A549 (cell line): ENCODE results near the gene UHRF2. TPM values are rescaled to one million over a fixed set of nuclear protein-coding genes. Genes with fewer than 3 reads are reported as not detected.

Source experiments
- ATAC-seq, 2 experiments: fragments of 200-7000 bp in 1 of 2; fragments of >200 bp in 1 of 2; cut with Nextera tagmentation in 1 of 2; cut with Tn5 transposase in 1 of 2; 3 replicates each; pipeline versions ENCODE4 v1.8.0 to v1.9.1; 2018 to 2020; ENCODE audit warnings: mild to moderate bottlenecking in 1 of 2, moderate library complexity in 1 of 2
- CTCF ChIA-PET: fragments of 300-600 bp; sonication (Branson Sonifier 250); formaldehyde crosslinking; extraction: SDS; loops from one replicate; lab custom pipeline; 2021; ENCODE audit warnings: antibody characterized with exemption, inconsistent platforms; lab: Yijun Ruan, JAX
- POLR2A ChIA-PET: fragments of 350-600 bp; formaldehyde crosslinking; extraction: SDS; loops from one replicate; lab custom pipeline; 2021; ENCODE audit warnings: antibody characterized with exemption, inconsistent platforms; lab: Yijun Ruan, JAX
- DNase-seq, 2 experiments: peaks; one replicate each; pipeline versions ENCODE4 v3.0.0 to v3.0.0-alpha.2; 2011 to 2016; ENCODE audit warnings: low read depth in 1 of 2, low spot score in 1 of 2
- FAIRE-seq: peaks from 2 replicates; lab custom pipeline; 2011; peaks lifted over from hg19 to GRCh38; lab: Jason Lieb, UNC
- H3K27ac ChIP-seq, 2 experiments: fragments of >200 bp; sonication (Bioruptor Twin); formaldehyde crosslinking; 3 replicates each; pipeline ENCODE4 v1.5.1; 2016 to 2017
- H3K4me1 ChIP-seq: fragments of >200 bp; sonication (Bioruptor Twin); formaldehyde crosslinking; 3 replicates; pipeline ENCODE4 v1.6.1; 2016
- H3K4me2 ChIP-seq: fragments of >200 bp; sonication (Bioruptor Twin); formaldehyde crosslinking; 3 replicates; pipeline ENCODE4 v1.6.1; 2016
- H3K4me3 ChIP-seq: fragments of >200 bp; sonication (Bioruptor Twin); formaldehyde crosslinking; 3 replicates; pipeline ENCODE4 v1.5.1; 2016
- H3K9me3 ChIP-seq: fragments of >200 bp; sonication (Bioruptor Twin); formaldehyde crosslinking; 3 replicates; pipeline ENCODE4 v1.6.1; 2016
- ATOH8 ChIP-seq: fragments of 250-450 bp; sonication (Bioruptor Pico); IDR thresholded peaks from 2 replicates; pipeline ENCODE4 v1.5.0; 2020; ENCODE audit warnings: low read depth, mild to moderate bottlenecking, moderate library complexity
- BCL3 ChIP-seq: fragments of >200 bp; sonication (Bioruptor Twin); formaldehyde crosslinking; IDR thresholded peaks from 3 replicates; pipeline ENCODE4 v1.6.1; 2016
- BHLHE40 ChIP-seq: IDR thresholded peaks from 2 replicates; pipeline ENCODE4 v1.6.1; 2012; ENCODE audit warnings: low read depth, low read length, inconsistent platforms
- CBX2 ChIP-seq: fragments of 200-600 bp; sonication (generic); IDR thresholded peaks from 2 replicates; pipeline ENCODE4 v1.6.1; 2016; ENCODE audit warnings: low read depth, mild to moderate bottlenecking, borderline replicate concordance
- CBX8 ChIP-seq: fragments of 200-600 bp; sonication (generic); IDR thresholded peaks from 2 replicates; pipeline ENCODE4 v1.6.1; 2016
- CHD2 ChIP-seq: fragments of 150-350 bp; IDR thresholded peaks from 2 replicates; pipeline ENCODE4 v1.6.1; 2014; ENCODE audit warnings: low read length; ENCODE audit not compliant: partially characterized antibody
- EHF ChIP-seq: fragments of 250-450 bp; sonication (Bioruptor Pico); IDR thresholded peaks from 2 replicates; pipeline ENCODE4 v1.5.0; 2020; ENCODE audit warnings: mild to moderate bottlenecking
- EHMT2 ChIP-seq: fragments of 200-600 bp; sonication (generic); IDR thresholded peaks from 2 replicates; pipeline ENCODE4 v1.6.1; 2016; ENCODE audit warnings: antibody characterized with exemption, low read depth, mild to moderate bottlenecking, moderate library complexity
- ELK1 ChIP-seq: fragments of 150-350 bp; IDR thresholded peaks from 2 replicates; pipeline ENCODE4 v1.6.1; 2014; ENCODE audit warnings: low read depth, mild to moderate bottlenecking, low read length
- FOSL2 ChIP-seq, 2 experiments: fragments of 450-650 bp in 1 of 2; fragments of >200 bp in 1 of 2; sonication (Bioruptor Twin) in 1 of 2; formaldehyde crosslinking; IDR thresholded peaks; 2 replicates each; pipeline versions ENCODE4 v1.5.0 to v1.6.1; 2016 to 2020; ENCODE audit warnings: mild to moderate bottlenecking in 1 of 2, moderate library complexity in 1 of 2
- GATA3 ChIP-seq: IDR thresholded peaks from 2 replicates; pipeline ENCODE4 v1.6.1; 2012; ENCODE audit warnings: borderline replicate concordance
- HEYL ChIP-seq: fragments of 250-450 bp; sonication (Bioruptor Pico); IDR thresholded peaks from 2 replicates; pipeline ENCODE4 v1.8.0; 2021; ENCODE audit warnings: mild to moderate bottlenecking, moderate library complexity
- HOXB13 ChIP-seq: fragments of 250-450 bp; sonication (Bioruptor Pico); IDR thresholded peaks from 2 replicates; pipeline ENCODE4 v1.5.0; 2020; ENCODE audit warnings: low read depth, mild to moderate bottlenecking, moderate library complexity
- MAFK ChIP-seq: fragments of 450-650 bp; IDR thresholded peaks from 2 replicates; pipeline ENCODE4 v1.6.1; 2014; ENCODE audit not compliant: partially characterized antibody
- MAX ChIP-seq: IDR thresholded peaks from 2 replicates; pipeline ENCODE4 v1.6.1; 2012
- MYC ChIP-seq: IDR thresholded peaks from 2 replicates; pipeline ENCODE4 v1.6.1; 2012; ENCODE audit warnings: mild to moderate bottlenecking, inconsistent platforms, low read length, improper control_type of control experiment, borderline replicate concordance
- NPAS2 ChIP-seq: fragments of 250-450 bp; sonication (Bioruptor Pico); IDR thresholded peaks from 2 replicates; pipeline ENCODE4 v1.8.0; 2022; ENCODE audit warnings: mild to moderate bottlenecking, moderate library complexity, borderline replicate concordance
- PHF8 ChIP-seq: fragments of 200-600 bp; sonication (generic); IDR thresholded peaks from 2 replicates; pipeline ENCODE4 v1.6.1; 2016; ENCODE audit warnings: low read depth, mild to moderate bottlenecking, antibody characterized with exemption, moderate library complexity, borderline replicate concordance
- RAD21 ChIP-seq, 2 experiments: fragments of >200 bp in 1 of 2; sonication (Bioruptor Twin) in 1 of 2; formaldehyde crosslinking in 1 of 2; IDR thresholded peaks in 1 of 2; conservative IDR thresholded peaks in 1 of 2; 2 replicates in 1 of 2; 3 replicates in 1 of 2; pipeline ENCODE4 v1.6.1; 2012 to 2018; ENCODE audit warnings: inconsistent platforms in 1 of 2
- REST ChIP-seq: fragments of 200-600 bp; sonication (generic); IDR thresholded peaks from 2 replicates; pipeline ENCODE4 v1.6.1; 2016; ENCODE audit warnings: antibody characterized with exemption, mild to moderate bottlenecking, moderate library complexity
- RFX5 ChIP-seq: fragments of 450-650 bp; IDR thresholded peaks from 2 replicates; pipeline ENCODE4 v1.7.1; 2014; ENCODE audit warnings: antibody characterized with exemption, mild to moderate bottlenecking, moderate library complexity
- RNF2 ChIP-seq: fragments of 200-600 bp; sonication (generic); IDR thresholded peaks from 2 replicates; pipeline ENCODE4 v1.6.1; 2016; ENCODE audit warnings: low read depth, mild to moderate bottlenecking, antibody characterized with exemption, moderate library complexity, borderline replicate concordance
- USF2 ChIP-seq: fragments of 450-650 bp; IDR thresholded peaks from 2 replicates; pipeline ENCODE4 v1.6.1; 2014; ENCODE audit warnings: antibody characterized with exemption
- ZC3H11A ChIP-seq: fragments of 450-650 bp; IDR thresholded peaks from 2 replicates; pipeline ENCODE4 v1.6.1; 2014; ENCODE audit warnings: antibody characterized with exemption, mild to moderate bottlenecking
- ZFP36 ChIP-seq: fragments of 450-650 bp; IDR thresholded peaks from 2 replicates; pipeline ENCODE4 v1.6.1; 2014; ENCODE audit warnings: borderline replicate concordance; ENCODE audit not compliant: partially characterized antibody
- ZNF302 ChIP-seq: fragments of 250-450 bp; sonication (Bioruptor Pico); IDR thresholded peaks from 2 replicates; pipeline ENCODE4 v1.9.0; 2021; ENCODE audit warnings: inconsistent platforms, mild to moderate bottlenecking, moderate library complexity
- WGBS: methylation state at CpG from one replicate; pipeline ENCODE4 v1.1.6; 2017; ENCODE audit errors: missing lambda C conversion rate; 5-methylcytosine and 5-hydroxymethylcytosine counted together
- polyA plus RNA-seq, 4 experiments: library from polyadenylated mRNA; depleted of rRNA in 3 of 4; stranded (reverse); fragments of >200 nt; fragmentation: RNase III in 1 of 4; extraction: RNeasy Plus Mini Kit Qiagen cat#74134 plus additional on column Dnase treatment in 1 of 4; gene quantifications; 2 replicates in 3 of 4; 3 replicates in 1 of 4; pipeline ENCODE4 v1.2.3, GENCODE V29; 2011 to 2017

Gene UHRF2
- polyA plus RNA-seq, 2 of the 4 experiments (the other 2 are of a cell fraction), result 28.6 to 74.3 TPM

- H3K27ac ChIP-seq, result peak overlapping the region; percentile 91 to 96
- ATAC-seq (peak; percentile 55 to 69), FAIRE-seq (no peak), DNase-seq (peak in 1 of 2 experiments; percentile 27)
- H3K4me2 ChIP-seq, result peak overlapping the region; percentile 91
- POLR2A ChIA-PET, result interaction anchor here (0.5 to 2.3 kb wide), 13 partner anchors 9 to 1408 kb away, joined by 3 to 19 read pairs (median 4); partner anchors contain the start of gene KDM4C
- CTCF ChIA-PET, result interaction anchor here (0.9 to 2.4 kb wide), 8 partner anchors 13 to 359 kb away, joined by 3 to 6 read pairs (median 4); no protein-coding TSS in a partner anchor
- no peaks in the 10 kb centered on the region for H3K9me3 ChIP-seq
- WGBS, result 2% methylated on average over 24 of the region's 92 CpGs
- TF ChIP-seq MYC, result peak; percentile 6; the same call in 1 of the 2 replicates
- TF ChIP-seq PHF8, result 0 out of 2 replicates have a peak, but pooled peaks have one; percentile 44
- no peak for TF ChIP-seq CBX8
- 0 out of 2 replicates have a peak, but pooled peaks have one; percentile 25 for TF ChIP-seq RFX5
- H3K4me1 ChIP-seq, result peaks cover 23% of the 10 kb centered on the region
- peak overlapping the region; percentile 94 for H3K4me3 ChIP-seq
Observed at GRCh38 chr9:6413365-6414246, 607 bp downstream of the UHRF2 start.

GRCh38 chr9:6414247-6414641, 1.2 kb downstream of the UHRF2 start:
- FAIRE-seq (no peak), DNase-seq (no peak)
- H3K4me1 ChIP-seq, result peaks cover 23% of the 10 kb centered on the region

GRCh38 chr9:6415266-6415665, 2.3 kb downstream of the UHRF2 start:
- peak overlapping the region; percentile 94; the same call in 2 of the 3 replicates for H3K4me3 ChIP-seq
- FAIRE-seq (no peak), ATAC-seq (no peak), DNase-seq (no peak)
- H3K9me3 ChIP-seq, result no peaks in the 10 kb centered on the region
- peak overlapping the region; percentile 91 for H3K4me2 ChIP-seq
- POLR2A ChIA-PET, result interaction anchor here (0.6 kb wide), 1 partner anchor 73 kb away, joined by 7 read pairs; no protein-coding TSS in a partner anchor
- CTCF ChIA-PET, result interaction anchor here (0.8 to 1.5 kb wide), 3 partner anchors 44 to 530 kb away, joined by 3 read pairs; no protein-coding TSS in a partner anchor
- H3K4me1 ChIP-seq, result peaks cover 23% of the 10 kb centered on the region
- WGBS, result 73% methylated on average over 5 of the region's 5 CpGs
- H3K27ac ChIP-seq, result peak overlapping the region in 1 of 2 experiments; percentile 15; a peak in 1 of 6 replicates
- TF ChIP-seq BCL3, result no peak
- TF ChIP-seq ELK1, result no peak
- no peak for TF ChIP-seq RNF2
- TF ChIP-seq REST, result no peak
- TF ChIP-seq CHD2, result no peak
- no peak for TF ChIP-seq RAD21 (conservative IDR thresholded peaks at IDR 0.05 in 1 of 2, IDR thresholded peaks at IDR 0.05 in 1 of 2)

More at GRCh38 chr9:6414247-6414641, 1.2 kb downstream of the UHRF2 start:
- Histone ChIP-seq H3K4me2 (peak overlapping the region; percentile 91), H3K27ac (peak overlapping the region; percentile 91 to 96), H3K4me3 (peak overlapping the region; percentile 94), H3K9me3 (no peaks in the 10 kb centered on the region)
- ChIA-PET POLR2A (interaction anchor here (1.0 to 2.3 kb wide), 3 partner anchors 10 to 153 kb away, joined by 7 to 19 read pairs (median 11); no protein-coding TSS in a partner anchor), CTCF (interaction anchor here (0.9 to 2.0 kb wide), 4 partner anchors 12 to 529 kb away, joined by 3 to 4 read pairs (median 3); no protein-coding TSS in a partner anchor)
- TF ChIP-seq RFX5, result no peak
- TF ChIP-seq ZNF302 (CRISPR knock-in tag), result no peak
- no peak for TF ChIP-seq FOSL2 (IDR thresholded peaks at IDR 0.05)
- no peak for TF ChIP-seq FOSL2 (CRISPR knock-in tag; IDR thresholded peaks at IDR 0.05)
- TF ChIP-seq ATOH8 (CRISPR knock-in tag), result no peak
- no peak for TF ChIP-seq HEYL (CRISPR knock-in tag)
- no peak for TF ChIP-seq CBX2
- no peak for TF ChIP-seq ZFP36
- TF ChIP-seq GATA3, result no peak
- no peak for TF ChIP-seq BHLHE40
- no peak for TF ChIP-seq NPAS2
- no peak for TF ChIP-seq CBX8
- no peak for TF ChIP-seq USF2
- TF ChIP-seq HOXB13, result no peak
- no peak for TF ChIP-seq MAX
- TF ChIP-seq MAFK, result no peak
- TF ChIP-seq ZC3H11A, result no peak
- no peak for TF ChIP-seq EHF (CRISPR knock-in tag)
- TF ChIP-seq EHMT2, result no peak
- 1% methylated on average over 11 of the region's 11 CpGs for WGBS
- peak in 1 of 2 experiments; percentile 40; a peak in 3 of 6 replicates for ATAC-seq
